ENCODE data around the gene NOD1.

NOD1 gene

GRCh38 chr7:30446266-30446665 is 32.3 kb downstream of the NOD1 start:
- Histone ChIP-seq H3K4me1 (ENCODE audit: control insufficient read depth, insufficient read depth, low read length, poor library complexity, severe bottlenecking) (no peaks in the 10 kb centered on the region), H3K9me3 (ENCODE audit: control insufficient read depth, low read length) (no peaks in the 10 kb centered on the region), H3K27ac (ENCODE audit: low read depth, low read length, severe bottlenecking) (no peak overlapping the region), H3K4me3 (ENCODE audit: extremely low read depth, insufficient read depth, low read length, poor library complexity, severe bottlenecking) (no peak overlapping the region), H3K36me3 (ENCODE audit: control insufficient read depth, insufficient read depth, low read length) (peaks cover 24% of the 10 kb centered on the region)
- 97 to 98% methylated on average over 4 of the region's 4 CpGs for WGBS, 2 experiments (ENCODE audit: insufficient coverage in 2 of 2)

- WGBS, 2 experiments (ENCODE audit: insufficient coverage in 2 of 2), result 86% methylated on average over 2 of the region's 7 CpGs; no CpG with 5 or more reads in 1 of the 2 experiments
- Histone ChIP-seq H3K36me3 (ENCODE audit: control insufficient read depth, insufficient read depth, low read length) (peaks cover 19% of the 10 kb centered on the region), H3K4me1 (ENCODE audit: control insufficient read depth, insufficient read depth, low read length, poor library complexity, severe bottlenecking) (no peaks in the 10 kb centered on the region), H3K4me3 (ENCODE audit: extremely low read depth, insufficient read depth, low read length, poor library complexity, severe bottlenecking) (no peak overlapping the region), H3K27ac (ENCODE audit: low read depth, low read length, severe bottlenecking) (no peak overlapping the region), H3K9me3 (ENCODE audit: control insufficient read depth, low read length) (no peaks in the 10 kb centered on the region)
These were observed 32.8 kb downstream of the NOD1 start for GRCh38 chr7:30445770-30446169.

GRCh38 chr7:30437823-30438574 is 40.6 kb downstream of the NOD1 start:
- H3K4me1 ChIP-seq (ENCODE audit: control insufficient read depth, insufficient read depth, low read length, poor library complexity, severe bottlenecking), result no peaks in the 10 kb centered on the region
- H3K36me3 ChIP-seq (ENCODE audit: control insufficient read depth, insufficient read depth, low read length), result peaks cover 37% of the 10 kb centered on the region
- WGBS, 2 experiments (ENCODE audit: insufficient coverage in 2 of 2), result 94 to 96% methylated on average over 20 of the region's 21 CpGs
- H3K27ac ChIP-seq (ENCODE audit: low read depth, low read length, severe bottlenecking), result no peak overlapping the region
- H3K9me3 ChIP-seq (ENCODE audit: control insufficient read depth, low read length), result no peaks in the 10 kb centered on the region
- no peak overlapping the region for H3K4me3 ChIP-seq (ENCODE audit: extremely low read depth, insufficient read depth, low read length, poor library complexity, severe bottlenecking)

GRCh38 chr7:30436518-30436917 is 42.1 kb downstream of the NOD1 start:
- WGBS, 2 experiments (ENCODE audit: insufficient coverage in 2 of 2), result no CpG with 5 or more reads among the region's 1 CpG

GRCh38 chr7:30436046-30436445 is 42.5 kb downstream of the NOD1 start:
- no peak overlapping the region for H3K27ac ChIP-seq (ENCODE audit: low read depth, low read length, severe bottlenecking)
- WGBS, 2 experiments (ENCODE audit: insufficient coverage in 2 of 2), result 84 to 94% methylated on average over 5 to 6 of the region's 7 CpGs
- H3K36me3 ChIP-seq (ENCODE audit: control insufficient read depth, insufficient read depth, low read length), result peaks cover 43% of the 10 kb centered on the region

More at GRCh38 chr7:30436518-30436917, 42.1 kb downstream of the NOD1 start:
- Histone ChIP-seq H3K27ac (ENCODE audit: low read depth, low read length, severe bottlenecking) (no peak overlapping the region), H3K4me3 (ENCODE audit: extremely low read depth, insufficient read depth, low read length, poor library complexity, severe bottlenecking) (no peak overlapping the region), H3K9me3 (ENCODE audit: control insufficient read depth, low read length) (no peaks in the 10 kb centered on the region), H3K4me1 (ENCODE audit: control insufficient read depth, insufficient read depth, low read length, poor library complexity, severe bottlenecking) (no peaks in the 10 kb centered on the region), H3K36me3 (ENCODE audit: control insufficient read depth, insufficient read depth, low read length) (peaks cover 43% of the 10 kb centered on the region)

GRCh38 chr7:30434140-30434799 is 44.3 kb downstream of the NOD1 start:
- WGBS, 2 experiments (ENCODE audit: insufficient coverage in 2 of 2), result 93 to 95% methylated on average over 4 of the region's 6 CpGs
- Histone ChIP-seq H3K4me3 (ENCODE audit: extremely low read depth, insufficient read depth, low read length, poor library complexity, severe bottlenecking) (no peak overlapping the region), H3K9me3 (ENCODE audit: control insufficient read depth, low read length) (no peaks in the 10 kb centered on the region), H3K4me1 (ENCODE audit: control insufficient read depth, insufficient read depth, low read length, poor library complexity, severe bottlenecking) (no peaks in the 10 kb centered on the region), H3K27ac (ENCODE audit: low read depth, low read length, severe bottlenecking) (no peak overlapping the region), H3K36me3 (ENCODE audit: control insufficient read depth, insufficient read depth, low read length) (peaks cover 54% of the 10 kb centered on the region)

More at GRCh38 chr7:30436046-30436445, 42.5 kb downstream of the NOD1 start:
- Histone ChIP-seq H3K4me3 (ENCODE audit: extremely low read depth, insufficient read depth, low read length, poor library complexity, severe bottlenecking) (no peak overlapping the region), H3K4me1 (ENCODE audit: control insufficient read depth, insufficient read depth, low read length, poor library complexity, severe bottlenecking) (no peaks in the 10 kb centered on the region), H3K9me3 (ENCODE audit: control insufficient read depth, low read length) (no peaks in the 10 kb centered on the region)

GRCh38 chr7:30433506-30433905 is 45.1 kb downstream of the NOD1 start:
- no peak overlapping the region for H3K4me3 ChIP-seq (ENCODE audit: extremely low read depth, insufficient read depth, low read length, poor library complexity, severe bottlenecking)
- H3K27ac ChIP-seq (ENCODE audit: low read depth, low read length, severe bottlenecking), result no peak overlapping the region
- no peaks in the 10 kb centered on the region for H3K4me1 ChIP-seq (ENCODE audit: control insufficient read depth, insufficient read depth, low read length, poor library complexity, severe bottlenecking)
- peaks cover 57% of the 10 kb centered on the region for H3K36me3 ChIP-seq (ENCODE audit: control insufficient read depth, insufficient read depth, low read length)
- no peaks in the 10 kb centered on the region for H3K9me3 ChIP-seq (ENCODE audit: control insufficient read depth, low read length)
- WGBS, 2 experiments (ENCODE audit: insufficient coverage in 2 of 2), result 57% methylated on average over 1 of the region's 1 CpG; no CpG with 5 or more reads in 1 of the 2 experiments

GRCh38 chr7:30433082-30433481 is 45.5 kb downstream of the NOD1 start:
- no peaks in the 10 kb centered on the region for H3K4me1 ChIP-seq (ENCODE audit: control insufficient read depth, insufficient read depth, low read length, poor library complexity, severe bottlenecking)
- 42 to 44% methylated on average over 2 to 3 of the region's 3 CpGs for WGBS, 2 experiments (ENCODE audit: insufficient coverage in 2 of 2)
- no peak overlapping the region for H3K27ac ChIP-seq (ENCODE audit: low read depth, low read length, severe bottlenecking)
- H3K9me3 ChIP-seq (ENCODE audit: control insufficient read depth, low read length), result no peaks in the 10 kb centered on the region
- H3K36me3 ChIP-seq (ENCODE audit: control insufficient read depth, insufficient read depth, low read length), result peaks cover 53% of the 10 kb centered on the region
- no peak overlapping the region for H3K4me3 ChIP-seq (ENCODE audit: extremely low read depth, insufficient read depth, low read length, poor library complexity, severe bottlenecking)

- H3K27ac ChIP-seq (ENCODE audit: low read depth, low read length, severe bottlenecking), result no peak overlapping the region
- H3K4me3 ChIP-seq (ENCODE audit: extremely low read depth, insufficient read depth, low read length, poor library complexity, severe bottlenecking), result no peak overlapping the region
- H3K36me3 ChIP-seq (ENCODE audit: control insufficient read depth, insufficient read depth, low read length), result peaks cover 61% of the 10 kb centered on the region
- H3K9me3 ChIP-seq (ENCODE audit: control insufficient read depth, low read length), result no peaks in the 10 kb centered on the region
- no peaks in the 10 kb centered on the region for H3K4me1 ChIP-seq (ENCODE audit: control insufficient read depth, insufficient read depth, low read length, poor library complexity, severe bottlenecking)
- WGBS, 2 experiments (ENCODE audit: insufficient coverage in 2 of 2), result 100% methylated on average over 1 of the region's 1 CpG; no CpG with 5 or more reads in 1 of the 2 experiments
These were observed 47.8 kb downstream of the NOD1 start for GRCh38 chr7:30430777-30431176.

- H3K4me1 ChIP-seq (ENCODE audit: control insufficient read depth, insufficient read depth, low read length, poor library complexity, severe bottlenecking), result no peaks in the 10 kb centered on the region
- H3K27ac ChIP-seq (ENCODE audit: low read depth, low read length, severe bottlenecking), result no peak overlapping the region
- no peak overlapping the region for H3K4me3 ChIP-seq (ENCODE audit: extremely low read depth, insufficient read depth, low read length, poor library complexity, severe bottlenecking)
- WGBS, 2 experiments (ENCODE audit: insufficient coverage in 2 of 2), result 92 to 100% methylated on average over 5 to 6 of the region's 7 CpGs
- peaks cover 61% of the 10 kb centered on the region for H3K36me3 ChIP-seq (ENCODE audit: control insufficient read depth, insufficient read depth, low read length)
- H3K9me3 ChIP-seq (ENCODE audit: control insufficient read depth, low read length), result no peaks in the 10 kb centered on the region
These were observed 48.3 kb downstream of the NOD1 start for GRCh38 chr7:30430276-30430675.

GRCh38 chr7:30429156-30429530 is 49.4 kb downstream of the NOD1 start:
- Histone ChIP-seq H3K36me3 (ENCODE audit: control insufficient read depth, insufficient read depth, low read length) (peaks cover 61% of the 10 kb centered on the region), H3K4me3 (ENCODE audit: extremely low read depth, insufficient read depth, low read length, poor library complexity, severe bottlenecking) (no peak overlapping the region), H3K27ac (ENCODE audit: low read depth, low read length, severe bottlenecking) (no peak overlapping the region), H3K9me3 (ENCODE audit: control insufficient read depth, low read length) (no peaks in the 10 kb centered on the region), H3K4me1 (ENCODE audit: control insufficient read depth, insufficient read depth, low read length, poor library complexity, severe bottlenecking) (no peaks in the 10 kb centered on the region)
- WGBS, 2 experiments (ENCODE audit: insufficient coverage in 2 of 2), result 88 to 96% methylated on average over 1 to 4 of the region's 5 CpGs

All from mesodermal cell (in vitro differentiated cells).